ENCODE data around the gene INAFM1.

GRCh38 chr19:47274071-47274890 is at the start of gene INAFM1:
- no peak for TF ChIP-seq CTCF (conservative IDR thresholded peaks at IDR 0.05)
- no peak for TF ChIP-seq EZH2 (IDR thresholded peaks at IDR 0.05; ENCODE audit: low read depth)
